NT2/D1 (cell line): Measurements from ENCODE around the gene AHNAK2.

Source experiments
- SUZ12 ChIP-seq: IDR thresholded peaks from 2 replicates; pipeline ENCODE4 v1.6.1; 2011; ENCODE audit not compliant: insufficient read length, insufficient read depth; ENCODE audit errors: extremely low read depth
- YY1 ChIP-seq: IDR thresholded peaks from 2 replicates; pipeline ENCODE4 v1.6.1; 2011; ENCODE audit not compliant: insufficient read length, insufficient read depth
- ZNF274 ChIP-seq: IDR thresholded peaks from 2 replicates; pipeline ENCODE4 v1.6.1; 2011; ENCODE audit warnings: mild to moderate bottlenecking, low read depth, low read length

- TF ChIP-seq YY1 (no peak), SUZ12 (no peak), ZNF274 (no peak)
Measured at GRCh38 chr14:104939666-104940410, 38.3 kb downstream of the AHNAK2 start.
